Measurements from ENCODE around the gene ACSM5.

DNA sequence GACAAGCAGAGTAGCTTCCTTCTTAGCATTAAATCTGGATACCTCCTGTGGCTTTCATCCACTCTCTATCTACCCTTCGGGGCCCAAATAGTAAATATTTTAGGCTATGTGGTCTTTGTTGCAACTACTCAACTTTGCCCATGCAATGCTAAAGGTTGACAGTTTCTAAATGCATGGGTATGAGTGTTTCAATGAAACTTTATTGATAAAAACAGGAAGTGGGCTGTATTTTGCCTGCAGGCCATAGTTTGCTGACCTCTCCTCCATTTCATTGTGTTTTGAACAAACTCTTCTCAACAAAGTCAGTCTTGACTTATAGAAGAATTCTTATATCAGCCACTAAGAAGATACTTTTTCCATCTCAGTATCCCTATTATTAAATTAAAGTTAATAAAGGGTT, 76.1 kb downstream of the ACSM5 start:
- no peak for TF ChIP-seq POLR2A (IDR thresholded peaks at IDR 0.05; ENCODE audit: low read depth, low read length)
- TF ChIP-seq TAF1 (IDR thresholded peaks at IDR 0.05; ENCODE audit: borderline replicate concordance, low read depth, low read length), result no peak
- TF ChIP-seq POLR2AphosphoS5 (IDR thresholded peaks at IDR 0.05; ENCODE audit: low read depth, low read length), result no peak
